AG08395 (cell line): Measurements from ENCODE around the gene GRID1.
"Not testable (repeated sequence)": the region's sequence is repeated elsewhere in the genome, so short reads cannot be mapped to it uniquely, and the experiment has no call there.

Source experiments
- DNase-seq: peaks from one replicate; pipeline ENCODE4 v3.0.0; 2012; ENCODE audit warnings: mixed read lengths, low spot score

The GRID1 gene

DNA sequence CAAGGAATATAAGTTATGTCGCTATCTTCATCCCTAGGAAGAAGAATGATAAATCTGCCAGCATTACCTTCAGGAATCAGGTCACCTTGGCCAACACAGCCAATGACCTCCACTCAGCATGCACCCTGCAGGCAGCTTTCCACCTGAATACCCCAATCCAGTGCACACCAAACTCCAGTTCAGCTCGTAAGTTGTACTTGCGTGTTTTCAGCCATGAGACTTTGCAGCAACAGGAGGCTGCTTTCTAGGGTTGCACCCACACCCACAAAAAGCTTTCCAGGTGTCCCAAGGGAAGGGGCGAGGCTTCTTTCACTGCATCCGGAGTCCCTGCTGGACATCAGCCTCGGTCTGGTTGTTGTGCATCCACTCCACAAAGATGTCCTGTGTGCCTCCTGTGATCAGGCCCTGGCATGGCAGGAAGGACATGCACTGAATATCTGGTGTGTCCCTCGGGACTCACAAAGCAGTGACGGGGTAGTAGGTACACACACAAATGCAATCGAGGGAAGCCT is 282.9 kb downstream of the GRID1 start:
- no peak for DNase-seq

DNA sequence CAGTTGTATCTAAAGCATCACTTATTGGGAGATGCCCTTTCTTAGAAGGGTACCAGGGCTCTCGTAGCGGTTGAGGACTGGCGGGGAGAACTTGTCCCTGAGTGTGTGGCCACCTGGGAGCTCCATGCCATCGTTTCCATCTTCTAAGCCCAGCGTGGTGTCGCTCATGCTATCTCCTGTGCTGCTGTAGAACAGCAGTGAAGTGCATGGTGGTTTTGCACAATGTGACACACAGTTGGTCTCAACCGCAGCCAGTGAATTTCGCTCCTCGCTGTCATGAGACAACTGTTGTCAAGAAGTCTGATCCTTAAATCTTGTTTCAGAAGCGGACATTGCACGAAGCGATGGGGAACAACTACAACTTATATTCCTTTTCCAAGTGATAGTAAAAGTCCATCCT is 283.4 kb downstream of the GRID1 start:
- DNase-seq = no peak

DNA sequence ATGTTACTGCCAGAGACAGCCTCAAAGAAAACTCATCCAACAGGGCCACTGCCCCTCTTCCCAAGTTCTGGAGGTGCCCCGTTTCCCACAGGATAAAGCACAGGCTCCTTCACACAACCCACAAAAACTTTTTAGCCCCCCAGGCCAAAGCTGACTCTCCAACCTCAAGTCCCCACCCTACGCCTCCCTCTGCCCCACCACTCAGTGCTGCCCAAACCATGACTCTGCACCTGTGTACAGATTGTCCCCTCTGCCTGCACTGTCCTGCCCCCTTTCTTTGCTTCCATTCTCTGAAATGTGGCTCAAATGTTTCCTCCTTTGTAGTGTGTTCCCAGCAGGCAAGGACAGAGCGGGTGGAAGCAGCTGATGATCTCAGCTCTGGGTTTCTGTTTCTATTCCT is 284.0 kb downstream of the GRID1 start:
- DNase-seq = no peak

DNA sequence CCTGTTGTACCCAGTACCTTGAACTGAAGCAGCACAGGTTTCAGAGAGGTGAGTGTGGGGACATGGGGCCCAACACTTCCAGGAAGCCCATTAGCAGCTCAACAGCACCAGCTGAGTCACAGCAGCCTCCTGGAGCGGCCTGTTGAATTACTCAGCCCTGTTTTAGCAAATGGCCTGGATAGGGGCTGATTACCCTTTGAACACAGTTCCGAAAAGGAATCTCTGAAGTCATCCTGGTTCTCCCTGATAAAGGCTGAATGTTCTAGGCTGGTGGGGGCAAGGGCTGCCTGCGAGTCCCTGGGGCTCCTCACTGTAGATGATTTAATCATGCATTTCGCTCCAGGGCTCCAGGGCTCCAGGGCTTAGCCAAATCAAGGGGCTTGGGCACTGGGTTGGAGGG is 287.5 kb downstream of the GRID1 start:
- no peak for DNase-seq

DNA sequence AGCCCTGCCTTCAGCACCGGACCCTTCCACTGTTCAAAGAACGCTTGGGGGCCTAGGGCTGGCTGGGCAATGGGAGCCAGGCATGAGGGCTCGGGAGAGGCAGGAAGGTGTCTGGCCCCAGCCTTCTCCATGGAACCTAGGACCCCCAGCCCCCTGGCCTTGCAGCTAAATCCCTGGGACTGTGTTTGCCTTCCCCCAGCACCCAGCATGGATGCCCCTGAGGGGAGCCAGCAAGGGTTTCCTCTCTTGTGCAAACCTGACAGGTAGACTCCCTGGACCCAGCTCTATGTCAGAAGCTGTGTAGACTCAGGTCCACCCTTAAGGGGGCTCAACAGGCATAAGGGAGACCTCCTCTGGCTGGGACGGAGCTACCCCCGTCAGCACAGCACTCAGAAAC is 288.0 kb downstream of the GRID1 start:
- no peak for DNase-seq

DNA sequence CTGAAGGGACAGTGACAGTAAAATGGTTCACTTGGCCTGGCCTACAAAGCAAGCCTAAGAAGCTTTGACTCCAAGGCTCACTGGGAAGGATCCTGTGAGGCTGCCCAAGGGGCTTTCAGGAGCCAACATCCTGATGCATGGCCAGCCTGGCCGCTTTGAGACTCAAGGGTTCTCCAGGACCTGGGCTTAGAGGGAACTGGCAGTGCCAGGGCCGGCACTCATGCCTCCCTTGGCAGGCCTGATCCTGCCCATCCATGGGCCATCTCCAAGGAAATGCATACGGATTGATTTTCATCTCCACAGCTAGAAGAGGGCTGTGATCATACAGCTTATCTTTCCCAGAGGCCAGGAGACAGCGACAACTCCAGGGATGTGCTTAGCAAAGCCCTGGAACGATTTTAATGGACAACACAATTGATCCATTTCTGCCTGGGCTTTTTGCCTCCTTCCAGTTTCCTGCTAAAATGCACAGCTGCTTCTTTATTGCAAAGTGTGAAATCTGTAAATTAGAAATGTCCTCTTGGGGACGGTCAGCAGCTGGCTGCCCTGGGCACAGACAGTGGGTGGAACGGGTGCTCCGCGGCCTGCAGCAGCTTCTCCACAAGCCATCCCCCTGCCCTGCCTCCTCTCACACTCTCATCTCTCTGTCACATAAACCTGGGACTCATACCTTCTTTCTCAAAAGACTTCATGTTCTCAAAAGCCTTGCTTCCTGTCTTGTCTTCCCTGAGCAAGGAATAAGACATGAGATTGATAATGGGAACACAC is 288.5 kb downstream of the GRID1 start:
- DNase-seq = no peak

DNA sequence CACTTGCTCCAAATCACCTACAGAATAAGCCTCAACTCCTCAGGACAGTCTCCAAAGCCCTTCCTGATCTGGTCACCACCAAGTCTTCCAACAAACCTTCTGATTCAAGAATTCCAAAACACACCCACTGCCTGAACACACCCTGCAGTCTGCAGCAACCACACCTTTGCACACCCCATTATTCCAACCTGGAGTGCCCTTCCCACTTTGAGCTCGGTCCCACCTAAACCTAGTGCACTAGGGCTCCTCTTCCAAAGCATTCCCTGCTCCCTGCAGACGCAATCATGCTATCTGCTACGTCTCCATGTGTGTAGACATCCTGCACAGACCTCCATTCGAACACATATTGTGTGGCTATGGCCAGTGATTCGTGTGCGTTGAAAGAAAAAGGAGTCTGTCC is 289.3 kb downstream of the GRID1 start:
- no peak for DNase-seq

DNA sequence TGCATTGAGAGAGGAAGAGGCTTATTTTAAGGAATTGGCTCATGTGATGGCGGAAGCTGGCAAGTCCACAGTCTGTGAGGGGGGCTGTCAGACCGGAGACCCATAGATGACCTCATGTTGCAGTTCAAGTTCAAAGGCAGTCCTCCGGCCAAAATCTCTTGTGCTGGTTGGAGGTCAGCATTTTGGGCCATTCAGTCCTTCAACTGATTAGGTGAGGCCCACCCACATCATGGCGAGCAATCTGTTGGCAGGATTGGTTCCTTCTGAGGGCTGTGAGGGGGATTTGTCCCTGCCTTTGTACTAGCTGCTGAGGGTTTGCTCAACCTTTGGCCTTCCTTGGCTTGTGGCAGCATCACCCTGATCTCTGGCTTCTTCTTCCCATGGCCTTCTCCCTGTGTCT is 290.1 kb downstream of the GRID1 start:
- not testable (repeated sequence) for DNase-seq

DNA sequence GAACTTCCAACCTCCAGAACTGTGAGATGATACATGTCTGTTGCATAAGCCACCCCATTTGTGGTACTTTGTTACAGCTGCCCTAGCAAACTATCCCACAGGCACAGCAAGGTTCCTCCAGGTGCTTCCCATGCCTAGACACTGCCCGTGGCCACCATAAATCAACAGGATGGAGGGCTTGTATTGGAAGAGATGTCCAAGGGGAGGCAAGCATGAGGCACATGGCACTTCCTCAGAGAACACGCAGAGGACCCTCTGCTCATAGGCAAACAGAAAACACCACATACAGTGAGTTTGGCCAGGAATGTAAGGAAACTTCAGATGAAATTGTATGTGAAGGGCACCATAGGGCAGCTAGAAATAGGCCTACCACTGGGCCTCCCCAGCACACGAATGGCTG is 291.1 kb downstream of the GRID1 start:
- no peak for DNase-seq

DNA sequence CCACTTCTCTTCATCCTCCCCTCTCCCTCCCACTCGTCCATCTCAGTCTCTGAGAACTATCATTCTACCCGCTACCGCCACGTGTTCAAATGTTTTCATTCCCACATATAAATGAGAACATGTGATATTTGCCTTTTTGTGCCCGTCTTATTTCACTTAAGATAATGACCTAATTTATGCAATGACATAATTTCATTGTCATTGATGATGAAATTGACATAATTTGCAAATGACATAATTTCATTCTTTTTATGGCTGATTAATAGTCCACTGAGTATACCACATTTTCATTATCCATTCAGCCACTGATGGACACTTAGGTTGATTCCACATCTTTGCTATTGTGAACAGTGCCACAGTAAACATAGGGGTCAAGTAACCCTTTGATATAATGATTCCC is 292.3 kb downstream of the GRID1 start:
- no peak for DNase-seq

DNA sequence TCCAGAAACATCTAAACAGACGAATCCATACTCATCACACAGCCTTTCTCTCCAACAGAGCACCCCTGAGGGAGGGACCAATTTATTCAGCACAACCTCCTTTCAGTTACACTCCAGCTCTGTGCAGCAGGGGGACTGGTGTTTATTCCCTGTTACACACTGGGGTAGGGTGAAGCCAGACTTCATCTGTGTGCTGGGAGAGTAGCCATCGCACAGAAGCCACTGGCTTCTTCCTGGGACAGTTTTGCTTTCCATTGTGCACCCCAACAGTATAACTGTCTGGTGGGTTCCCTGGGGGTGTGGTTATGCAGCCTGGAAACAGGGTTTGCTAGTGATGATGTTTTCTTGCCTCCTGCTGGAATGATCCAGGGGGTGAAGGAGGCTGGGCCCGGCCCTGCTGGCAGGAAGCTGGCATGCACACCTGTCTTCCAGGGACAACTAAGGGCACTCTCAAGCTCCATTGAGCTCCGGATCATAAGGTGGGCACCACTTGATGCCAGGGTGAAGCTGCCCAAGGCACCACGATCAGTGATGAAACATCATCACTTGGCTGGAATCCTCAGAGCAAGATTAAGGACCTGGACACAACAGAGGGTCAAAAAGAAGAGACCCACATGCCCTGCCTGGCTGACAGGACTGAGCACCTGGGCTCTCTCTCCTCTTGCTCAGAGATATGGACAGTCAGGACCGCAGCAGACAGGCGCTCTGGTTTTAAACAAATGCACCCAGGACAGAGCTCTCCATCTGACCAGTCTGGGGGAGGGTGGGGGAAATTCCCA is 293.2 kb downstream of the GRID1 start:
- no peak for DNase-seq

DNA sequence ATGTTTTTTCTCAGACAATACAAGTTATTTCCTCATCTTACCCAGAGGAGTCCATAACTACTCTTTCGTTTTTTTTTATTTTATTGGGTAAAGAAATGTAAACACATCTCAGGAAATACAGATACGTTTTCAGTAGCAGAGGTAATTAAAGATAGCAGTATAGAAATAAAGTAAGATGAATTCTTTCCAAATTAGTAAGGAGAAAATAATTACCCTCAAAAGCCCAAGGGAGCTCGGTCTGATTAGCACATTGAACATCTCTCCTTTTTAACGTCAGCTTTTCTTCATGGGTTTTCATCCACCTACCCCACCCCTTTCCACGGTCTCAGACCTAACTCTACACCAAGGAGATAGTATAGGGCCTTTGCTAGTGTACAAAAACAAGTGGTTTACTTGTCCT is 294.2 kb downstream of the GRID1 start:
- no peak for DNase-seq

DNA sequence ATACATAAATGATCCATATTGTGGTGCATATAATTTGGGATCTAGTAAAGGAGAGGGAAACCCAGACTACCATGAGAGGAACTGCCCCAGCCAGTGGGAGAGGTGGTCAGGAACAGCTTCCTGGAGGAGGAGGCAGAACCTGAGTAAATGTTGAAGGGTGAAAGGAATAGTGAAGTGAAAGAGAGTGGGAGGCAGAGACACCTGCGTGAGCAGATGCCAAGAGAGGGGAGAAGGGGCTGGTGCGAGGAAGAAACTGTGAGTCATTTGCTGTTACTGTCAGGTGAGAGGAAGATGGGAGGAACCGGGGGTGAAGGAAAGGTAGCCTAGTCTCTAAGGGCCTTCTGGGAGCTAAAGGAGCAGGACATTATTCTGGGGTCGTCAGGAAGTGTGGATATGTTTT is 294.8 kb downstream of the GRID1 start:
- DNase-seq = no peak

DNA sequence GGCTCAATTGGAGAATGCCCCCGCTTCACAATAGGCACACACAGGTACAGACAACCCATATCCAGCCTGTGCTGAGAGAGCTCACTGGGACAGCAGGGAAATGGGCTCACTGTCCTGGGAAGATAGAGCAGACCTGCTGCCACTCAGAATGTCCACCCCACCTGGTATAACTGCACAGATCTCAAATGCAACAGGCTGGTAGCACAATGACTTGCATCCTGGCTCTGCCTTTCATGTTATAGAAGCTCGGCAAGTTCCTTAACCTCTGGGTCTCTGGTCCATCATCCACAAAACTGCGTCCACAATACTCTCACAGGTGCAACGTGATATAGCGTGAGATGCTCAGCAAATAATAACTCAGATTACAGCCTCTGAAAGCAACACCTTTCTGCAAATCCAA is 295.4 kb downstream of the GRID1 start:
- no peak for DNase-seq

DNA sequence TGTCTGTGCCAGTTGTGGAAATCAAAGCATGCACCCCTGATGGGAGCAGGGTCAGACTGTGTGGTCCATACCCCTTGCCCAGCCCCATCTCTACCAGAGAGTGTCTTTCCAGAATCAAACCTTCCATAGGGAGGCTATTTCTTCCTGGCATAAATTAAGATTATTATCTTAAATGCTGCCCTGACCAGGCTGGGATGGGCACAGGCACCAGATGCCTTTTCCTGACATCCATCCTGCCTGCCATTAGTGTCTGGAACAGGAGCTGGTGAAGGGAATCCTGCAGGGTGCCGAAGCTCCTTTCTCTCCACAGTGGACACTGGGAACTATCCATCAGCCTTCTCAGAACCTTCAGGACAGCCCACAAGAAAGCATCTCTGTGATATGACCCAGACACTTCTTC is 296.3 kb downstream of the GRID1 start:
- DNase-seq = no peak

DNA sequence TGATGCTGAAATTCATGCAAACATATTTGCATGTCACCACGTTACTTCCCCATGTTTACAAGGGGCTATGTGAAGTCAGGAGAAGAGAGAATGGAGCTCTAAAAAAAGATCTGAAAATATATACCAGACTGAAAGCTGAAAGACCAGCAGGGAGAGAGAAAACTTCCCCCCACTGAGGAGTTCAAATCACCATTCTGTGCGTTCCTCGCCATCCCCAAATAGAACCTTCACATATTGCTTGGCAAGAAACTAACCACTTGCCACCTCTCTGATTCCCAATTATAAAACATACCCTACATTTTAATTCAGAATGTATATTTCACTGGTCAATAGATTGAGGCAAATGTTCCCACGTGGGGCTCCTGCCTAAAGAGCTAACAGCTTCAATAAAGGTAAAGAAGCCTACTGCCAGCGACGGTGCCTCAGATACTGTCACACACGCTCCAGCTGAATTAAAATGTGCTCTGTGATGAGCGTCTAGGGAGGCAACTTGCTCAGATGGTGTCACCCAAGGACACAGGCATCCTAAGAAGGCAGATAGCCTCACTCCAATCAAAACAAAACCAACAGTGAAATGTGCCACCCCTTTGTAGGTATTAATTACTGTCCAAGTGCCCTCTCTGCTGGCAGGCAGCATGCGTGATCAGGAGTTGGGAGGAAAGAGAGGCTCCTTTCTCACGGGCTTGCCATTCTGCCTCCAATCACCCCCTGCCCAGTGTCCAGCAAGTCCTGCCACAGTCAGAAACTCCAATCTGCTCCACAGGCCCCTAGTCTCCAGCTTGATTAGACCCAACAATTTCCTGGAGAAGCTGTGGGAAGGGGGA is 298.2 kb downstream of the GRID1 start:
- no peak for DNase-seq

DNA sequence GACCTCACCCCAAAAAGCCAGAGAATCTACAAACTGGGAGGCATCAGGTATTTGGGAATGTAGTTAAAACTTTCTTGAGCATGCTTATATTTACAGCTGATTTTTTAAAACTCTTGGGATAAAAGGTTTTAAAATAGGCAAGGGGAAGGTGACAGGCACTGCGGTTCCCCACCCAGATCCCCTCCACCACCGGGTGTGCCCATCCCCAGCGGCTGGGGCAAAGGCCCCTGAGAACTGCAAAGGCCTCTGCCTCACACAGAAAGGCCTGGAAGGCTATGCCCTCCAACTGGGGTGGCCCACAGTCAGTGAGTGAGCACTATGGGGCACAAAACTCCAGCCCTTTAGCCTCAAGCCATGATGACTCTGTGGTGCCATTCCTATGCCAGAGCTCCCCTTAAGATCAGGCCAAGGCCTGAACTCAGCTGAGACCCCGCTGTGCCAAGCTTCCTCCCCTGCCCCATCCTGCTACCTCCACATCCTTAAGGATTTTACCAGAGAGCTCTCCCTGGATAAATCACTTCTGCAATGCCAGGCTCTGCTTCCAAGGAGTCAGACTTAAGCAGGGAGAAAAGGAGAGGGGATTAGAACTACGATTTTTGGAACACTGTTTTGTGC is 299.1 kb downstream of the GRID1 start:
- no peak for DNase-seq

DNA sequence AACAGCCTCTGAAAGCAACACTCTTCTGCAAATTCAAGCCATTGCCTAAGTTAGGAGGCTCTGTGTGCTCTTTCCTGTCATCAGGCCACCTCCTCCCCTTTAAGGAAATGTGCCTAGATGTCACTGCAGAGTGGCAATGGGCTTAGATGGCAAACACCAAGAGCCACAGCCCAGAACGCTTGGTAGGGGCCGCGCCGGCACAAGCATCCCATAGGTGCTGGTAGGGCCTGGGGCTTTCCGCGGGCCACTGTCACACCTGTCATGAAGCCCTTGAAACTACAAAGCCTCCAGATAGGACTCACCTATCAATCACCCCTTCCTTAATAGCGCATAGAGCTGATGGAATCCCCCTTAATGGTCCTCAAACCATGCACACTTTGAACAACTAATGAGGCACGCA is 299.9 kb downstream of the GRID1 start:
- no peak for DNase-seq

DNA sequence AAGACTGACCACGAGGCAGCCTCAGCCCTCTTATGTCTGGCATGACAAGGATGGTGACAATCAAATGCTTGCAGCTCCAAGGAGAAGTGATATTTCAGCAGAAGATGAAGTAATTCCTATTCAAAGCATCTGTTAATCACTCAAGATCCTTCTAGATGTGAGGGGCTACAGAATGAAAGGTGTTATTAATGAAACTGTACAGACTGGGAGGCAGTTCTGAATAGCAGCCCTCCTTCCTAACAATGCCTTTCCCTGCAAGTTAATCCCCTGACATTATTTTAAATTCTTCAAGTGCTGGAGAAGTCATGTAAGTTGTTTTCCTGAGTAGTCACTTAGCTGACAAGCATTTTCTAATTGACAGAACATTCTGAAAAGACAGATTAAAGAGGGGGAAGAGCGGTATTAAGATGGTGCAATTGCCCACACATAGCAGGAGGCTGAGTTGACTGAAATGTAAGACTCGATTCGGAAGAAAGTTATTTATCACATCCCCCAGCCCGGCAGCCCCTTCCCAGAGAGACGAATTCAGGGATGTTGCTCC is 300.8 kb downstream of the GRID1 start:
- no peak for DNase-seq

DNA sequence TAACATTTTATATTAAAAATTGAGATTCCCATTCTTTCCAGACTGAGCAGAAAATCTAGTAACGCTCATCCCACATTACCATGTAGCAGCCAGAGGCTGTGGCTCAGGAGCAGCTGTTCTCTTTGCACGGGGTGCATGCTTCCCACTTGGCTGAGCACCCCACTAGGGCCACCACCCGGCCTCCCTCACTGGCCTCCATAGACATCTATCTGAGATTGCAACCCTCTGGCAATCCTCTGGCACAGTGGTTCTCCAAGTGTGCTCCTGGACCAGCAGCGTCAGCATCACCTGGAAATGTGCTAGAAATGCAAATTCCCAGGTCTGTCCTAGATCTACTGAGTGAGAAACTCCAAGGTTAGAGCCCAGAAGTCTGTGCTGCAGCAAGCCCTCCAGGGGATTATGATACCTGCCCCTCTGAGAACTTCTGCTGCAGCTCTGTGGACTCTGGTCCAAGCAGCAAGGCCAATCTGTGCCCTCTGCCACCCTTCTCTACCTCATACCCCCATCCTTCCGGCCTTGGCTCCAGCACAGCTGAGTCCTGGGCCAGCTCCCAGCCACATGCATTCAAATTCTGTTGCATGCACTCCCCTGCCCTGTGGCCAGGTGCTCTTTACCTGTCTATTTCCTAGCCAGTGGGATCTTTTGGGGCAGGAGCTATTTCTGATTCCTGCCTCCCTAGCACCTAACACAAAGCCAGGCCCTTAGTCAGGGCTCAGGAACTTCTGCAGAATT is 301.5 kb downstream of the GRID1 start:
- DNase-seq = no peak

DNA sequence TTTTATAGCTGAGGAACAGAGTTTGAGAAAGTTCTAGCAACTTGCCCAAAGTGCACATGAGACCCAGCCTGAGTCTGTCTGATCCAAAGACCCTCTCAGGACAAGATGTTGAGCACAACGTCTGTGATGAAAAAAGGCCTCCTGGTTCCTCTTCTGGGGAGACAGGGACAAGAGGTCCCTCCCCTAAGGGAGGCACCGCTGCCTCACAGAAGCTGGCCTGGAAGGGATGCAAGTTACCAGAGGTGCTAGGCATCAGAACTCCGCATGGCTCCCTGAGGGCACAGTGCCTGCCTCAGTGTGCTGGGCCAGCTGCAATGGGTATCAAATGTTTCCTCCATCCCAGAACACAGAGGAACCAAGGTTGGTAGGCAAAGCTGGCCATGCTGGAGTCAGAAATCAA is 302.4 kb downstream of the GRID1 start:
- no peak for DNase-seq
